Activated CD8-positive, alpha-beta memory T cell treated with anti-CD3 and anti-CD28 coated beads for 24 hours (primary cell): ENCODE data around the gene SERPINH1.

Experiments used
- DNase-seq: peaks from one replicate; pipeline ENCODE4 v3.0.0-alpha.2; 2020

The SERPINH1 gene

GRCh38 chr11:75533896-75534258, 28.2 kb upstream of the SERPINH1 start:
- no peak for DNase-seq

GRCh38 chr11:75534259-75535069, 27.6 kb upstream of the SERPINH1 start:
- no peak for DNase-seq

- no peak for DNase-seq
These were observed 27.0 kb upstream of the SERPINH1 start for GRCh38 chr11:75535071-75535470.

GRCh38 chr11:75536786-75537641, 25.0 kb upstream of the SERPINH1 start:
- DNase-seq: peak; percentile 71

- no peak for DNase-seq
These were observed 24.3 kb upstream of the SERPINH1 start for GRCh38 chr11:75537740-75538139.

GRCh38 chr11:75538150-75538942, 23.7 kb upstream of the SERPINH1 start:
- no peak for DNase-seq

- DNase-seq: no peak
These were observed 22.4 kb upstream of the SERPINH1 start for GRCh38 chr11:75539459-75540334.

- DNase-seq: no peak
These were observed 20.6 kb upstream of the SERPINH1 start for GRCh38 chr11:75541193-75542087.

GRCh38 chr11:75542088-75542438, 20.0 kb upstream of the SERPINH1 start:
- no peak for DNase-seq

GRCh38 chr11:75543806-75544205, 18.2 kb upstream of the SERPINH1 start:
- DNase-seq: no peak

GRCh38 chr11:75547177-75547576, 14.9 kb upstream of the SERPINH1 start:
- no peak for DNase-seq

- peak; percentile 72 for DNase-seq
These were observed 14.4 kb upstream of the SERPINH1 start for GRCh38 chr11:75547617-75548058.

- DNase-seq: no peak
These were observed 13.3 kb upstream of the SERPINH1 start for GRCh38 chr11:75548595-75549272.

- no peak for DNase-seq
These were observed 12.6 kb upstream of the SERPINH1 start for GRCh38 chr11:75549370-75549958.

GRCh38 chr11:75553182-75553581, 8.9 kb upstream of the SERPINH1 start:
- no peak for DNase-seq

GRCh38 chr11:75553889-75554257, 8.2 kb upstream of the SERPINH1 start:
- DNase-seq: no peak

- no peak for DNase-seq
These were observed 7.6 kb upstream of the SERPINH1 start for GRCh38 chr11:75554258-75555022.

GRCh38 chr11:75555079-75555811, 6.8 kb upstream of the SERPINH1 start:
- DNase-seq: no peak

GRCh38 chr11:75556275-75556674, 5.8 kb upstream of the SERPINH1 start:
- DNase-seq: no peak
